Activated CD8-positive, alpha-beta T cell treated with anti-CD3 and anti-CD28 coated beads for 36 hours (primary cell): ENCODE measurements around the gene FRMPD2. TPM values are rescaled to one million over a fixed set of nuclear protein-coding genes. Genes with fewer than 3 reads are reported as not detected.

Source experiments
- ATAC-seq: fragments of 200-7000 bp; cut with Tn5 transposase; one replicate; pipeline ENCODE4 v1.10.0; 2021; ENCODE audit warnings: mild to moderate bottlenecking, moderate library complexity
- CTCF ChIA-PET: fragments of 350-600 bp; sonication (Branson Sonifier 250); formaldehyde crosslinking; loops from one replicate; lab custom pipeline; 2021; ENCODE audit warnings: antibody characterized with exemption; lab: Charles Lee
- POLR2A ChIA-PET: fragments of 350-600 bp; sonication (Branson Sonifier 250); formaldehyde crosslinking; loops from one replicate; lab custom pipeline; 2021; ENCODE audit warnings: antibody characterized with exemption; lab: Charles Lee
- DNase-seq: peaks from one replicate; pipeline ENCODE4 v3.0.0-alpha.2; 2020
- H3K27ac Mint-ChIP-seq: one replicate; pipeline ENCODE4 v1.8.0; 2021; ENCODE audit warnings: mild to moderate bottlenecking, mixed read lengths
- H3K27me3 Mint-ChIP-seq: one replicate; pipeline ENCODE4 v1.8.0; 2021; ENCODE audit warnings: mixed read lengths
- H3K36me3 Mint-ChIP-seq: one replicate; pipeline ENCODE4 v1.8.0; 2021; ENCODE audit warnings: low read depth, mixed read lengths
- H3K4me1 Mint-ChIP-seq: one replicate; pipeline ENCODE4 v1.8.0; 2021; ENCODE audit warnings: low read depth, mixed read lengths
- H3K4me3 Mint-ChIP-seq: one replicate; pipeline ENCODE4 v1.8.0; 2021; ENCODE audit warnings: mild to moderate bottlenecking, moderate library complexity, mixed read lengths
- H3K9me3 Mint-ChIP-seq: one replicate; pipeline ENCODE4 v1.8.0; 2021; ENCODE audit warnings: mixed read lengths
- intact Hi-C: fragments of 100-400 bp; cut with micrococcal nuclease; formaldehyde crosslinking; loops from one replicate; pipeline ENCODE4 v1.10.0; 2022
- total RNA-seq, 2 experiments: library from RNA; stranded (reverse); gene quantifications; one replicate each; pipeline ENCODE4 v1.2.3, GENCODE V29; 2021
- TF ChIP-seq, protein P1 (sequence below): fragments of 200-600 bp; IDR thresholded peaks from one replicate; pipeline ENCODE4 v1.8.0; 2022; ENCODE audit warnings: antibody characterized with exemption, mild to moderate bottlenecking

Gene FRMPD2
- total RNA-seq, 2 experiments from 2014 or later = not detected

DNA sequence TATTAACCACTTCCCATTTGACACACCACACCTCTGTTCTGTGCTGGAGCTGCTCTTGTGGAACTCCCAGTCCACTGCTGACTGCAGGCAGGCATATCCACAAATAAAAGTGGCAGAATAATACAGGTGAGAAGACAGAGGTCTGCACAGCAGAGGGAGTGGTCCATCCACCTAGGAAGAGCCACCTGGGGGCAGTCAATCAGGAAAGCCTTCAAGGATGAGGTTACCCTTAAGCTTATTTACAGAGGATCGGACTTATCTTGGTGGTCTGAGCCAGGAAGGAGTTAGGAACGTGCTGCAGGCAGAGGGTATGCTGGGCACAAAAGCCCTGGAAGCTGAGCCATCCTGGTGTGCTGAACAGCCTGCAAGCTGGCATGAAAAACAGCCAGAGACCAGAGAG lies 78.7 kb downstream of the FRMPD2 start:
- H3K9me3 Mint-ChIP-seq = no peaks in the 10 kb centered on the region
- TF ChIP-seq, protein P1, sequence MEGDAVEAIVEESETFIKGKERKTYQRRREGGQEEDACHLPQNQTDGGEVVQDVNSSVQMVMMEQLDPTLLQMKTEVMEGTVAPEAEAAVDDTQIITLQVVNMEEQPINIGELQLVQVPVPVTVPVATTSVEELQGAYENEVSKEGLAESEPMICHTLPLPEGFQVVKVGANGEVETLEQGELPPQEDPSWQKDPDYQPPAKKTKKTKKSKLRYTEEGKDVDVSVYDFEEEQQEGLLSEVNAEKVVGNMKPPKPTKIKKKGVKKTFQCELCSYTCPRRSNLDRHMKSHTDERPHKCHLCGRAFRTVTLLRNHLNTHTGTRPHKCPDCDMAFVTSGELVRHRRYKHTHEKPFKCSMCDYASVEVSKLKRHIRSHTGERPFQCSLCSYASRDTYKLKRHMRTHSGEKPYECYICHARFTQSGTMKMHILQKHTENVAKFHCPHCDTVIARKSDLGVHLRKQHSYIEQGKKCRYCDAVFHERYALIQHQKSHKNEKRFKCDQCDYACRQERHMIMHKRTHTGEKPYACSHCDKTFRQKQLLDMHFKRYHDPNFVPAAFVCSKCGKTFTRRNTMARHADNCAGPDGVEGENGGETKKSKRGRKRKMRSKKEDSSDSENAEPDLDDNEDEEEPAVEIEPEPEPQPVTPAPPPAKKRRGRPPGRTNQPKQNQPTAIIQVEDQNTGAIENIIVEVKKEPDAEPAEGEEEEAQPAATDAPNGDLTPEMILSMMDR = no peak
- intact Hi-C loops = no loop called here
- CTCF ChIA-PET = interaction anchor here (1.6 kb wide), 1 partner anchor 20 kb away, joined by 3 read pairs; no protein-coding TSS in a partner anchor
- H3K27me3 Mint-ChIP-seq = no peaks in the 10 kb centered on the region
- POLR2A ChIA-PET = no interaction called here
- no peak overlapping the region for H3K4me3 Mint-ChIP-seq
- no peak for ATAC-seq
- H3K27ac Mint-ChIP-seq = no peak overlapping the region
- H3K4me1 Mint-ChIP-seq = no peaks in the 10 kb centered on the region
- H3K36me3 Mint-ChIP-seq = no peaks in the 10 kb centered on the region
- DNase-seq = no peak

DNA sequence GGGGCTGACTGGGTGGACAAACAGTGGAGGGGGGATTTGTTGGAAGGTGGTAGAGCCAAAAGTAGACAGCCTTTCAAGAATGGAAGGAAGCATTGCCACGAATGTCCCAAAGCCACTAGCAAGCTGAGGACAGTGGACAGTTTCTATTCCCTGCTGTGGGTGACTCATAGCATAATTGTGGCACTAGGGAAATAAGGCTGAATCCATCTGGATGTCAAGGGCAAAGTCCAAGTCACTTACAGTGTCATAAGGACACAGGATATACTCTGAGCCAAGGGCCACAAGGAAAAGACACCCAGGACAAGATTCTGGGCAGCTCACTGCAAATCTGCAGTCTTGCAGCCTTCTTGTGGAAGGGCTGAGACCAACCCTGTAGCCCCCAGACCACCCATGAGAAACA lies 79.7 kb downstream of the FRMPD2 start:
- POLR2A ChIA-PET = interaction anchor here (0.6 kb wide), 1 partner anchor 17 kb away, joined by 3 read pairs; no protein-coding TSS in a partner anchor
- Mint-ChIP-seq H3K27me3 (no peaks in the 10 kb centered on the region), H3K9me3 (no peaks in the 10 kb centered on the region), H3K4me3 (no peak overlapping the region), H3K27ac (no peak overlapping the region), H3K36me3 (no peaks in the 10 kb centered on the region), H3K4me1 (no peaks in the 10 kb centered on the region)
- ATAC-seq (no peak), DNase-seq (no peak)
- CTCF ChIA-PET = interaction anchor here (1.6 kb wide), 1 partner anchor 21 kb away, joined by 3 read pairs; no protein-coding TSS in a partner anchor
- intact Hi-C loops = no loop called here
- TF ChIP-seq, protein P1 = no peak

DNA sequence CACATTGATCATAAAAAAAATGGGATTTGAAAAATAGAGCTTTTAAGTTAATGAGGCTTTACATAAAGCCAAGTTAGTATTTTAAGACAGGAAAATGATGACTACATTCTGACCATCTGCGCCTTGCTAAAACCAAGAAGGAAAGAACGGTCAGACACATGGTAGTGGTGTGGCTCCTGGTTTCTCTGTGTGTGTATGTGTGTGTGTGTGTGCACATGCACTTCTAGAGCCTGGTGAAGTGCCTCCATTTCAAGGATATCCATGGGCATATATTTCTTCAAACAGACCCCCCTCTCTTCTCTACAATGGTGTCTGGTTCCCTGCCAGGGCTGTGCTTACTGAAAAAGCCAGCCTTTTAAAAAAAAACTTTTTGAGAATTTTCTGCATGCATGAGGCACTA lies 80.9 kb downstream of the FRMPD2 start:
- POLR2A ChIA-PET = no interaction called here
- Mint-ChIP-seq H3K27me3 (no peaks in the 10 kb centered on the region), H3K4me1 (no peaks in the 10 kb centered on the region), H3K4me3 (no peak overlapping the region), H3K36me3 (no peaks in the 10 kb centered on the region), H3K27ac (no peak overlapping the region), H3K9me3 (no peaks in the 10 kb centered on the region)
- no peak for DNase-seq
- intact Hi-C loops = no loop called here
- CTCF ChIA-PET = no interaction called here
- TF ChIP-seq, protein P1 = no peak
- no peak for ATAC-seq

DNA sequence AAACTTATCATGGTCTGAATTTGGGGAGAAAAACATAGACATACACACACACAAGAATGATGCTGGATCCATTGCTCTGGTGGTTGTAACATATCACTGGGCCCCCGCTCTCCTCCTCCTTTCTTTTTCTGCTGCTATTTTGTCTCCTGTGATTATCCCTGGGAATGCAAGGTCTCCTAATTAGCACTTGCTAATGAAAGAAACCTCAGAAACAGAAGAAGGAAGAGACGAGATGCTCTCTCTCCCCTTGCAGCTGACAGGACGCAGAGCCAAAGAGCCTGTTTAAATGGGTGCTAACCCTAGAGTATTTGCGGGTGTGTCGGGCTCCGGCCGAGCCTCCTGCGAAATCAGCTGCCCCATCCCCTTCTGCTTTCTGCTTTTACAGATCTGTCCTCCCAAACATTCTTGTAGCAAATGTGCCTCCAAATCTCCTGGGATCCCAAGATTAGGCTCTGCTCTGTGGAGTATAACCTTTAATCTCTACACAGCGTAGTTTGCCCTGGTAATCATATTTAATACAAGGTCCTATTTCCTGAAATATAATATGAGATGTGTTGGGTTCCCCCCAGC lies 81.5 kb downstream of the FRMPD2 start:
- intact Hi-C loops = no loop called here
- Mint-ChIP-seq H3K27ac (no peak overlapping the region), H3K36me3 (no peaks in the 10 kb centered on the region), H3K4me1 (no peaks in the 10 kb centered on the region), H3K27me3 (no peaks in the 10 kb centered on the region), H3K4me3 (no peak overlapping the region), H3K9me3 (no peaks in the 10 kb centered on the region)
- ATAC-seq (no peak), DNase-seq (no peak)
- CTCF ChIA-PET = no interaction called here
- POLR2A ChIA-PET = no interaction called here
- TF ChIP-seq, protein P1 = no peak

DNA sequence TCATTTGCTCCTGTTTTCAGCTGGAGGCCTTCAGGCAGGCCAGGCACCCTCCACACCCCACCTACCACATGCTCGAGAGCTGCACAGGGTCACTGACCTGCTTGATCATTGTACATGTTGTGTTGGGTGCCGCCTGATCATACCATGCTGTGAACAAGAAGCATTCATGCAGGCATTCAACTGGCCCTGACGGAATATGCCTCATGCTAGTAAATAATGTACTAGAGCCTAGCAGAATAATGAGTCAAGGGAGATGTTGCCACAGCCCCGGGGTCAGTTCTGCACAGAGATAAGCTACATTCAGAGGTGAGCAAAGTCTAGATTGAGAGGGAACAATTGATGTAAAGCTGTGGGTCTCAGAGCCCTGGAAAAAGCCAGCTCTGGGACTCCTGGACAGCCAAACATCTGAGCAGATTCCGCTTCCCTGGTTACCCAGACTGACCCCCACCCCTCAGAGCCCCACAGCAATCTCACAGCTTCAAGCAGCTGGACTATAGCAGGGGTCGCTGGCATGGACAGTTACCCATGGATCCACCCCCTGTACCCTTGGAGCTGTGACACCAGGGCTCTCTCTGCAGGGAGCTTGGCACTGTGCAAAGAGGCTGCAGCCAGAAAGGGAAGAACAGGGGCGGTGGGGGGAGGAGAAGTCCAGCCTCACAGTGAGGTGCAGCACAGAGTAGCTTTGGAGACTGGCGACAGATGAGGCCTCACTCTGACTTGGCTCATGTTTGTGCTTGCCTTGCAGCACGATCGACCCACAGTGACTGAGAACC lies 86.6 kb downstream of the FRMPD2 start:
- Mint-ChIP-seq H3K4me3 (no peak overlapping the region), H3K36me3 (no peaks in the 10 kb centered on the region), H3K27me3 (no peaks in the 10 kb centered on the region), H3K4me1 (no peaks in the 10 kb centered on the region), H3K9me3 (no peaks in the 10 kb centered on the region), H3K27ac (no peak overlapping the region)
- ATAC-seq (no peak), DNase-seq (no peak)
- CTCF ChIA-PET = no interaction called here
- POLR2A ChIA-PET = no interaction called here
- intact Hi-C loops = no loop called here
- TF ChIP-seq, protein P1 = no peak
